HCT116 (cell line): ENCODE measurements around the gene MS4A12. TPM values are rescaled to one million over a fixed set of nuclear protein-coding genes. Genes with fewer than 3 reads are reported as not detected.
A peak's percentile ranks its signal among the peaks of the same experiment; 100 is the strongest.

ENCODE experiments used
- ATAC-seq: fragments of 200-7000 bp; cut with Tn5 transposase; 2 replicates; pipeline ENCODE4 v1.9.1; 2020; ENCODE audit warnings: mild to moderate bottlenecking, moderate library complexity
- BruUV-seq: library from RNA; stranded (reverse); fragments of 400-500 nt; replicated peaks from 2 replicates; lab custom pipeline; 2021; lab: Mats Ljungman, UMichigan
- CTCF ChIA-PET: fragments of 300-600 bp; sonication (Branson Sonifier 250); formaldehyde crosslinking; loops from one replicate; lab custom pipeline; 2021; ENCODE audit warnings: antibody characterized with exemption; lab: Charles Lee
- POLR2A ChIA-PET: fragments of 300-600, 350-600 bp; sonication (Branson Sonifier 250); formaldehyde crosslinking; loops from one replicate; lab custom pipeline; 2021; ENCODE audit warnings: antibody characterized with exemption; lab: Charles Lee
- RAD21 ChIA-PET, 2 experiments: fragments of 300-600 bp; sonication (Branson Sonifier 250); formaldehyde crosslinking; loops; one replicate each; lab custom pipeline; 2023; ENCODE audit warnings: low total read pairs in 2 of 2; ENCODE audit not compliant: uncharacterized antibody in 2 of 2, unreplicated experiment in 2 of 2, low non-redundant PET in 1 of 2; lab: Charles Lee
- DNase-seq: peaks from one replicate; pipeline ENCODE4 v3.0.0-alpha.2; 2010; ENCODE audit warnings: low read depth, low spot score
- H2AFZ ChIP-seq: fragments of 200-600 bp; shearing (Covaris generic), sonication (generic); 2 replicates; pipeline ENCODE4 v1.6.1; 2017; ENCODE audit warnings: low read depth, mixed run types, mixed read lengths, antibody characterized with exemption, low read length; ENCODE audit not compliant: poor library complexity, severe bottlenecking
- H3K27ac ChIP-seq: 2 replicates; pipeline ENCODE4 v1.5.1; 2012; ENCODE audit warnings: low read depth, low read length
- H3K27me3 ChIP-seq: fragments of 200-600 bp; sonication (generic); 2 replicates; pipeline ENCODE4 v1.6.1; 2016; ENCODE audit warnings: mixed run types, low read length, mixed read lengths; ENCODE audit not compliant: insufficient read depth
- H3K36me3 ChIP-seq, 2 experiments: fragments of 200-500 bp in 1 of 2; fragments of 200-600 bp in 1 of 2; sonication (Bioruptor generic) in 1 of 2; sonication (generic) in 1 of 2; 2 replicates each; pipeline versions ENCODE4 v1.5.1 to v1.6.1; 2014 to 2016; ENCODE audit warnings: low read length in 2 of 2, inconsistent platforms in 1 of 2, mixed read lengths in 1 of 2, mixed run types in 1 of 2; ENCODE audit not compliant: insufficient read depth in 2 of 2, control insufficient read depth in 1 of 2
- H3K4me1 ChIP-seq, 2 experiments: fragments of 200-600 bp in 1 of 2; sonication (generic) in 1 of 2; 2 replicates each; pipeline versions ENCODE4 v1.5.1 to v1.6.1; 2012 to 2017; ENCODE audit warnings: low read length in 2 of 2, inconsistent platforms in 1 of 2, mild to moderate bottlenecking in 1 of 2, mixed read lengths in 1 of 2, mixed run types in 1 of 2, moderate library complexity in 1 of 2; ENCODE audit not compliant: insufficient read depth in 2 of 2, control insufficient read depth in 1 of 2
- H3K4me2 ChIP-seq: fragments of 200-600 bp; sonication (generic); 2 replicates; pipeline ENCODE4 v1.6.1; 2017; ENCODE audit warnings: mixed run types, low read length, mixed read lengths
- H3K4me3 ChIP-seq, 2 experiments: fragments of 200-600 bp in 1 of 2; sonication (generic) in 1 of 2; replicated peaks in 1 of 2; 2 replicates each; pipeline ENCODE4 v1.5.1; 2011 to 2016; ENCODE audit warnings: low read length in 2 of 2, control low read depth in 1 of 2, low read depth in 1 of 2, mild to moderate bottlenecking in 1 of 2, mixed read lengths in 1 of 2, mixed run types in 1 of 2
- H3K79me2 ChIP-seq: fragments of 200-600 bp; sonication (generic); 2 replicates; pipeline ENCODE4 v1.6.1; 2017; ENCODE audit warnings: mild to moderate bottlenecking, mixed run types, low read length, moderate library complexity, mixed read lengths; ENCODE audit not compliant: insufficient read depth
- H3K9ac ChIP-seq: fragments of 200-600 bp; sonication (generic); 2 replicates; pipeline ENCODE4 v1.6.1; 2016; ENCODE audit warnings: low read length, mixed read lengths
- H3K9me2 ChIP-seq: fragments of 200-600 bp; sonication (generic), shearing (Covaris generic); 2 replicates; pipeline ENCODE4 v1.6.1; 2017; ENCODE audit warnings: mixed run types, mild to moderate bottlenecking, moderate library complexity; ENCODE audit not compliant: insufficient read depth
- H3K9me3 ChIP-seq, 2 experiments: fragments of 200-500 bp in 1 of 2; fragments of 200-600 bp in 1 of 2; sonication (Bioruptor generic) in 1 of 2; sonication (generic) in 1 of 2; 2 replicates each; pipeline ENCODE4 v1.6.1; 2014 to 2017; ENCODE audit warnings: low read length in 2 of 2, mixed read lengths in 2 of 2, inconsistent platforms in 1 of 2, low read depth in 1 of 2, mild to moderate bottlenecking in 1 of 2, mixed run types in 1 of 2, moderate library complexity in 1 of 2; ENCODE audit not compliant: control insufficient read depth in 1 of 2, insufficient read depth in 1 of 2
- H4K20me1 ChIP-seq: fragments of 200-600 bp; sonication (generic), shearing (Covaris generic); 2 replicates; pipeline ENCODE4 v1.6.1; 2017; ENCODE audit warnings: mixed run types, mild to moderate bottlenecking, moderate library complexity; ENCODE audit not compliant: insufficient read depth
- CBX3 ChIP-seq: IDR thresholded peaks from 2 replicates; pipeline ENCODE4 v1.6.1; 2012; ENCODE audit warnings: low read depth
- CTCF ChIP-seq, 3 experiments: fragments of 200-600 bp in 1 of 3; sonication (generic) in 1 of 3; IDR thresholded peaks in 2 of 3; conservative IDR thresholded peaks in 1 of 3; 2 replicates each; pipeline ENCODE4 v1.5.1; 2012 to 2017; ENCODE audit warnings: low read depth in 2 of 3, low read length in 2 of 3, antibody characterized with exemption in 1 of 3, borderline replicate concordance in 1 of 3, control low read depth in 1 of 3, mild to moderate bottlenecking in 1 of 3, mixed read lengths in 1 of 3, mixed run types in 1 of 3, moderate library complexity in 1 of 3; ENCODE audit not compliant: insufficient read depth in 1 of 3
- ELF1 ChIP-seq: IDR thresholded peaks from 2 replicates; pipeline ENCODE4 v1.6.1; 2012; ENCODE audit warnings: low read depth, borderline replicate concordance
- FOSL1 ChIP-seq: IDR thresholded peaks from 2 replicates; pipeline ENCODE4 v1.6.1; 2012; ENCODE audit warnings: low read depth
- MAX ChIP-seq: IDR thresholded peaks from 2 replicates; pipeline ENCODE4 v1.6.1; 2012
- POLR2AphosphoS5 ChIP-seq: IDR thresholded peaks from 2 replicates; pipeline ENCODE4 v1.6.1; 2011; ENCODE audit warnings: mild to moderate bottlenecking, low read depth, low read length, moderate library complexity
- RAD21 ChIP-seq: IDR thresholded peaks from 2 replicates; pipeline ENCODE4 v1.6.1; 2012; ENCODE audit warnings: low read depth, mild to moderate bottlenecking
- intact Hi-C: fragments of 100-400 bp; cut with micrococcal nuclease; formaldehyde crosslinking; loops from 2 replicates; pipeline ENCODE4 v1.10.0; 2022
- total RNA-seq: library from RNA; stranded (reverse); gene quantifications from one replicate; pipeline ENCODE4 v1.2.1, GENCODE V29; 2021; ENCODE audit not compliant: unreplicated experiment

The MS4A12 gene
- total RNA-seq, 1 experiment from 2014 or later: not detected

GRCh38 chr11:60485987-60486386 lies 6.6 kb upstream of the MS4A12 start:
- RAD21 ChIA-PET: no interaction called here

More at GRCh38 chr11:60485987-60486386, 6.6 kb upstream of the MS4A12 start:
- intact Hi-C loops: loop anchor here (1.0 to 5.0 kb wide), 3 partner anchors 123 to 221 kb away; no protein-coding TSS in a partner anchor
- Histone ChIP-seq H3K4me1 (peaks cover 0 to 2% of the 10 kb centered on the region in 2 experiments; a peak in 1 of 4 replicates), H3K9me3 (no peaks in the 10 kb centered on the region), H3K27ac (no peak overlapping the region), H3K36me3 (no peaks in the 10 kb centered on the region), H3K9ac (no peak overlapping the region), H4K20me1 (no peaks in the 10 kb centered on the region), H3K9me2 (no peaks in the 10 kb centered on the region), H2AFZ (peak overlapping the region; percentile 88), H3K27me3 (no peaks in the 10 kb centered on the region), H3K79me2 (no peaks in the 10 kb centered on the region), H3K4me3 (no peak overlapping the region), H3K4me2 (0 out of 2 replicates have a peak overlapping the region, but pooled peaks have one; percentile 3)
- POLR2A ChIA-PET: no interaction called here
- CTCF ChIA-PET: interaction anchor here (1.5 kb wide), 1 partner anchor 123 kb away, joined by 6 read pairs; no protein-coding TSS in a partner anchor
- peak; percentile 100 for ATAC-seq
- BruUV-seq: no TSS peak
- TF ChIP-seq RAD21 (peak; percentile 74), ELF1 (no peak), MAX (peak; percentile 50; the same call in 1 of the 2 replicates), CTCF (IDR thresholded peaks at IDR 0.05 in 2 of 3, conservative IDR thresholded peaks at IDR 0.05 in 1 of 3; ENCODE audit: borderline replicate concordance in 1 of 3, insufficient read depth in 1 of 3, low read depth in 2 of 3, low read length in 2 of 3) (peak; percentile 85 to 98 (median 90)), CBX3 (peak; percentile 72), POLR2AphosphoS5 (no peak), FOSL1 (no peak)
- peak; percentile 79 for DNase-seq
